ENCODE results near the gene OR52L1. TPM values are rescaled to one million over a fixed set of nuclear protein-coding genes. Genes with fewer than 3 reads are reported as not detected.
"Not testable (repeated sequence)": the region's sequence is repeated elsewhere in the genome, so short reads cannot be mapped to it uniquely, and the experiment has no call there.

Gene OR52L1
- not detected in 2 replicates for total RNA-seq

DNA sequence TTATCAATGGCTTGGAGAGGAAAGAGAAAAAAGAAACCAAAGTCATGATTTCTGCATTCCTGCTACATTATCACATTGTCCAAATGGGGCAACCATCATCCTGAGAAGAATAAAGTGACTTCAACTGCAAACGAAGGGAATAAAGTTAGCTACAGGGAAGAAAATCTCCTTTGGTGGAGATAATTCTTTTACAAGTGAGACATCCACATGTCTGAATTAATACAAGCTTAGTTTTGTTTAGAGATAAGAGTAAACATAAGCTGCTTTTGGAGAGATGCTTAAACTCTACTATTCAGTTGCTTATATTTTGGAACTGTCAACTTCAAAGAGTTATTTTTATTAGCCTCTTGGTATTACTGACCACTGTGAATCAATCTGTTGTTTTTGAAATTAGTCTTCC, at the start of gene OR52L1:
Gene OR52L1, minus strand, starts transcription at position 101 of the 400 bp plus-strand sequence. Its CDS starts 55 bp downstream, at position 46.
- DNase-seq (ENCODE audit: low read depth in 2 of 2) = no peak

DNA sequence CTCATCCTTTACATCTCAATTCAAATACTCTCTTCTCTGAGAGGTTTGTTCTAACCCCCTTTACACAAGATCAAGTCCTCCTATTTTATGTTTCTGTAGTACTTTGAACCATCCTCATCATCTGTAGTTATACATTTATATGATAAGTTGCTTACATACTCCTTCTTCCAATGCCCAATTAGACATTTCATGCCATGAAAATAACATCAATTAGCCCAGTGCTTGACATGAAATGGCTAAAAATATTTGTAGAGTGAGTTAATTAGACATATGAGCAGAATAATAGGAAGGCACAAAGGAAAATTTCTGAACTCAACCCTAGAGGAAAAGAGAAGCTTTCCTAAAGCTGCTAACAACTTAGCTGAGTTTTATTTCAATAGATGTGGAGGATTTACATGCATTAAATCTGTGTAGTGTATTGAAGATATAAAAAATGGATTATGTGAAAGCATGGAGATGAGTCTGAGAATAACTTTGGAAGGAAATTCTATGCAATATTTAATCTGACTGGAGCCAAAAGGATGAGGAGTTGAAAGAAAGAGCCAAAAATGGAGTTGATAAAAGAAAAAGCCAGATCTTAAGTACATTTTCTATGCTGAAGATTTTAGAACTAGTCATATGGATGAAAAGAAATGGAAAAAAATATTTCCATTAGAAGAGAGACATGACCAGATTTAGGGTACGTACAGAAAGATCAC, 44.1 kb upstream of the OR52L1 start, which contains the start of gene OR56A1:
Gene OR56A1, minus strand, starts transcription at position 51 of the 698 bp plus-strand sequence. CDS start 3,066 bp downstream, outside the sequence.
- no peak for DNase-seq (ENCODE audit: low read depth in 2 of 2)

DNA sequence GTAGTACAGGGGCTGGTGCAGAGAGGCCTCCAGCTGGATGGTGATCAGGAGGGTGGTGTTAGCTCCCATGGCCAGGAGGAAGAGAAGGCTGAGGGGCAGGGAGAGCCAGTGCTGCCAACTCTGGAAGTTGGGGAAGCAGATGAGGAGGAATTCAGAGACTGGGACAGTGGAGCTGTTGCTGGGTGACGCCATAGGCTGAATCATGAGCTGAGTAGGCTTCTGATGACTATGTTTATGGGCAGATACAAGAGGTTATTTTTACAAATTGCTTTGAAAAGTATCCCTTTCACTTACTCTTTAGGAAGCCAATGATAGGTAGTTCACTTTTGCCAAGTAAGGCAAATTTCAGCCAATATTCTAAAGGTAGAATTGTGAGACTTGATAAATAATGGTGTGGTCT, 40.7 kb upstream of the OR52L1 start:
- DNase-seq (ENCODE audit: low read depth in 2 of 2) = no peak

DNA sequence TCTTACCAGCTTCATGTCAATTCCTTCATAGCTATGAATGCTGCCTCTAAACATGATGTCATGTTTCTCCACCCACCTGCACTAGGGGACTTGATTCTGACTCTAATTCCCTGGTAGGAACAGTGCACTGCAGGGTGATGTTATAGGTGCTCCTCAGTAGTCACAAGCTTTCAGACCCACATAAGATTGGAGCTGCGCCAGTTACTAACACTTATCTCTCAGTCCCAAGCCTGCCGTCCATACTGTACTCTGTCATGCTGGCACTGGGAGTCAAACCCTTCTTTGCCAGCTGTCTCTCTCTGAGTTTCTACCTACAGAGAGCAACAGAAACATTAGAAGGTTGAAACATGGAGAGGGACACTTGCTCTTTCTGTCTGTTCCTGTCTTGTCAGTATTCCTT, 38.3 kb upstream of the OR52L1 start:
- no peak for DNase-seq (ENCODE audit: low read depth in 2 of 2)

DNA sequence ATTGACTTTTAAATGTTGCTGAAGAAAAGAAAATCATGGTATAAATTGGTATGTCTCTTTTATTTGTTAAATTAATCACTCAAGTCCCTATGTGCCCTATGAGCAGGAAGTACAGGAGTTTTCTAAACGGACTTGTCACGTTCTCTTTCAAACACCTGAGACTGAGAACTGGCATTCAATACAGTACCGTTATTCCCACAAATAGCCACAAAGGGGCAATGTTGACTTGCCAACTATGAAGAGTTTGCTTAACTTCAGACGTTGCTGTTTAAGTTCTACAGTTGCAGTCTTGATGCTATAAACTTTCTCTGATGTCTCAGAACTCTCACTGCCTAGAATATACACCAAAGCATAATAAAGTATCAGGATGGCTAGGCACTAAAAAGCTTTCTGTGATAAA, 36.2 kb upstream of the OR52L1 start:
- DNase-seq (ENCODE audit: low read depth in 2 of 2) = peak; percentile 15 to 60

DNA sequence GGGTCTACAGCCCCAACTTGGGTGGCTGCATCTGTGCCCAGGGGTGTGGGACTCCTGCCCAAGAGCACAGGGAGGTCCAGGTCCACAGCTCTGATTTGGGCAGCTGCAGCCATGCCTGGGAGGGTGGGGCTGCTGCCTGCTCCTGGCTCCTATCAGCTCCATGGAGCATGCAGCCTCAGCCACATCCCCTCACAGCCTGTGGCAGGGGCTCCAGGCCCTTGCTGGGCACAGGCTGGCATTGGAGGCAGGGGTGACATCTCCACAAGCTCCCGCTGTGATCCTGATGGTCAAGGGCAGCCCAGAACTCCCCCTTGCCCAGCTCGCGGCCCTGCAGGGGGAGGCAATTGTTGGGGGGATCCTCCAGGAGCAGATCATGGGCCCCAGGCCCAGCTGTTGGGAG, 26.3 kb upstream of the OR52L1 start:
- DNase-seq (ENCODE audit: low read depth in 2 of 2) = no peak

DNA sequence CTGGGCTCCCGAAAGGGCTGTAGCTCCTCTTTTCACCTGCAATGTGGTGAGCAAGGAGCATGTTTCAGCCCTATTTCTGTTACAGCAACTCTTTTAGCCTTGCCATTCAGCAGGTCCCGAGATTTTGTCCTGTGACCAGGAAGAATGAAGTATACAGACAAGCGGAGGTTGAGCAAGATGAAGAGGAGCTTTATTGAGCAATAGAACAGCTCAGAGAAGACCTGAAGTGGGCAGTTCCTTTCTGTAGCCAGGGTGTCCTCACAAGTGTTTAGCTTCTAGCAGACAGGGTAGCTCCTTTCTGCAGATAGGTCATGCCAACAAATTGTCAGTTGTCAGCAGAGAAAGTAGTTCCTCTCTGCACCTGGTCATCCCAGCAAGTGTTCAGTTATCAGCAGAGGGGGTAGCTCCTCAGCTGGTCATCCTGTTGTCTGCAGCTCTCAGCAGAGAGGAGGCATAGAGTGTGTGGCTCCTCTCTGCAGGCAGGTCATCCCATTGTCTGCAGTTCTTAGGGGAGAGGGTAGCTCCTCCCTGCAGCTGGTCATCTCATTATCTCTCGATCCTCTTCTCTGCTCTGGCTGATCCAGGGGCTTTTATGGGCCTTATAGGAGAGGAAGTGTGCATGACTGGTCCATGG, 25.4 kb upstream of the OR52L1 start:
- DNase-seq (ENCODE audit: low read depth in 2 of 2) = no peak

DNA sequence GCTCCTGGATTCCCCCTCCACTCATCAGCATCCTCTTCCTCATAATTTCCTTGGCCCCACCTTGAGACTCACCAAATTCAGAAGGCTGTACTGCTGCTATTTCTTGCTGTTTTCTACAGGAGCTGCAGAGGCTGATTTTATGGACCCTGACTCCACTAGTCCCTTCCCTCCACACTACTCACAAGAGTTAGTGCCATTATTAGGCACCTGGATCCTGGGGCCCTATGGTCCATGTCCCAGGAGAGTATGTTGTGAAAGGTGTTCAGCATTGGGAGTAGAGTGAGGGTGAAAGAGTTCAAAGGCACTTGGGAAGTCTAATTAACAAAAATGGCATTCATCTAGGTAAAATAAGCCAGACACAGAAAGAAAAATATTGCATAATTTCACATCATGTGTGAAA, 20.1 kb upstream of the OR52L1 start, which contains the start of gene OR56A4:
Gene OR56A4, minus strand, starts transcription at position 101 of the 400 bp plus-strand sequence. CDS start 3,954 bp downstream, outside the sequence.
- no peak for DNase-seq (ENCODE audit: low read depth in 2 of 2)

DNA sequence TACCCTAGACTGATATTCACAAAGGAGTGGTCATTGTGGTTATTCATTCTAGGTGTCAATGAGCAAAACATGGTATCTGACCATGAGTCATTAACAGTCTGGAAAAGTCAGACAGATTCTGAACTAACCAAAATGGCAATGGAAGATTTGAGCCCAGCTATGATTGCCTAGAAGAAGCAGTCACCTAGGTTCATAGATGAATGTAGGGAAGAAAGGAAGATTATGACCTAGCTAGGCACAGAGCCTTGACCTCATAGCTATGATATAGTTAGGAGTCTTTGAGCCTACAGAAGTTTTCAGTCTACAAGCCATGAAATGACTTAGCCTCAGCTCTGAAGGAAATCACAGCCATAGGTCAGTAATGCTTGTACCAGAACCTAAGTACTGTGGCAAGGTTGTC, 19.6 kb upstream of the OR52L1 start:
- no peak for DNase-seq (ENCODE audit: low read depth in 2 of 2)

DNA sequence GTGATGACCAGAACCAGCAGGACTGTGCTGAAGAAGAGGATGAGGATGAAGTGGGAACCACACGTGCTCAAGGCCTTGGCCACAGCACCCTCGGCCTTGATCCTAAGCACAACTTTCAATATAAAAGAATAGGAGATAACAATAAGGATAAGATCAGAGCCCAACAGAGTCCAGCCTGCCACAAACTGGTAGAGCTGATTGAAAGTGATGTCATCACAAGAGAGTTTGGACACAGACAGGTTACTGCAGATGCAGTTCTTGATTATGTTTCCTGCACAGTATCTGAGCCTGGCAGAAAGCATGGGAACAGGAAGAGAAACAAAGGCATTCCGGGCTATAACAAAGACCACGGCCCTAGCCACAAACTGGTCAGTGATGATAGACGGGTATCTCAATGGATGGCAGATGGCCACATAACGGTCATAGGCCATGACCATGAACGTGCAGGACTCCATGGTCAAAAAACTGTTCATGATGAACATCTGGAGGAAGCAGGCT, 15.5 kb upstream of the OR52L1 start:
- DNase-seq (ENCODE audit: low read depth in 2 of 2) = peak; percentile 29 to 34

DNA sequence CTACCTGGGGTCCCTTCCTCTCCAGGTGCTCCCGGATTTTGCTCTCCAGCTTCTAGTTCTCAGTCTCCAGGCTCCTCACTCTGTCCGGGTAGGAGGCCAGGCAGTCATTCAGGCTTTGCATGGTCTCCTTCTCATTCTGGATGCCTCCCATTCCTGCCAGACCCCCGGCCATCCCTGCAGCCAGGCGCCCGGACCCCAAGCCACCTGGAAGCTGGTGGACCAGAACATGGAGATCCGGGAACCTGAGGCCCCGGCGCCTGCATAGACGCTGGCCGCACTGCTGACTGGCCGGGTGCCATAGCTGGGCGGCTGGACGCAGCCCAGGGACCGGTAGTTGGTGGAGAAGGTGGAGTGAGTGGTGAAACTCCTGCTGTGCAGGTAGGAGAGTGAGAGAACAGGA, 8.0 kb upstream of the OR52L1 start:
- no peak for DNase-seq (ENCODE audit: low read depth in 2 of 2)

DNA sequence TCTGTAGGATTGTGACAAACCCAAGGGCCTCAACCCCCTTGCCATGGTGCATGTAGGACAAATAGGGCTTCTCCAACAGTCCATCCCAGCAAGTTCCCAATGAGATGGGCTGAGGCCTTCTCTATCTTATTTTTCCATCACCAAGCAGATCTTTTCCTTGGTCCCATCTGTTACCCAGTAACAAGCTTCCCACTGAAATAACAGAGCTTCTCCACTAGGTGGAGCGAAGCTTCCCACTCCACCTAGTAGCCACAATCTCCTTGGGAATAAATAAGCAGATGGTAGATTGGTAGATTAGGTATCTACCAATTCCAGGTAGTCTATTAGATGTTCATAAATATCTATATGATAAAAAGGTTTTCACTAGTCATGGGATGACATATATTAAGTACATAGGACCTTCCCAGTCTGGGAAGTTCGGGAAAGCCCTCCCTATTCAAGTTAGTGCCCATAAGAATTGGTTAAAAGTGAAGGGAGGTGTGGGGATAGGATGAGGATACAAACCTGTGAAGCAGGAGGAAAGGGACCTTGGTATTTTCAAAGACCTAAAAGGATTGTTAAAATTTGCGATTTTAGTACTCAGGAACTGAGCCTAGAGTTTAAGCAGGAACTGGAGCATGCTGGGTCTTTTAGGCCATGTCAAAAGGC, 5.9 kb upstream of the OR52L1 start:
- peak in 1 of 2 donors; percentile 33 for DNase-seq (ENCODE audit: low read depth in 2 of 2)

DNA sequence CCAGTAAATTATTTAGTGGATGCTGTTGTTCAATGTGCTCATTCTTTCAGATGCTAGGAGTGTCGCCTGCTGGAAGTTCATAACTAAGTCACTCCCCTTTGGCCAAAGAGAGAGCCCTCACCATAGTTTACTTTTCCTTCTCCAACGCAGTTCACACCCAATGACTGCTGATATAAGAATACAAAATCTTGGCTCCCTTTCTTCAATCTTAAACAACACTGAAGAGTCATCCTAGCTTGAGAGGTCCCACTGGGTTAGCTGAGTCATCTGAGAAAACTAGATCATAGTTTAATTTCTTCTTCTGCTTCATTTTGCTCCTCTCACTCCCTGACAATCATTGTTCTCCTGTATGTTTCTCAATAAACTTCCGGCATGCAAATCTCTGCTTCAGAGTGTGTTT, 5.4 kb upstream of the OR52L1 start:
- no peak for DNase-seq (ENCODE audit: low read depth in 2 of 2)

DNA sequence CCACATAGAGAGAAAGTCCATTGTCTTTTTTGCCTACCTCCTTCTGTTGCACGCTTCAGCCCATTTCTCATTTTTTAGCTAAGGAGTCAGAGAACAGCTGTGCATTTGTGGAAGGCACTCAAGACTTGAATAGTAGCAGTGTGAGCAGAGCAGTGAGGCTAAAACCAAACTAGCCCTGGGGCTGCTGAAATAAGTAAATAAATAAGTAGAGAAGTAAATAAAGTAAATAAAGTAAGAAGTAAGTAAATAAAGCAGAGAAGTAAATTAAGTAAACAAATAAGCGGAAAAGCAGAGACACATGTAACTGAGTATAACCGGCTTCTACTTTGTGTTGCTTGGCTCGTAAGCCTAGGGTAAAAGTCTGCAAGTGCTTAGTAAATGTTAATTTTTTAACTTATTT, 2.4 kb upstream of the OR52L1 start:
- DNase-seq (ENCODE audit: low read depth in 2 of 2) = no peak

DNA sequence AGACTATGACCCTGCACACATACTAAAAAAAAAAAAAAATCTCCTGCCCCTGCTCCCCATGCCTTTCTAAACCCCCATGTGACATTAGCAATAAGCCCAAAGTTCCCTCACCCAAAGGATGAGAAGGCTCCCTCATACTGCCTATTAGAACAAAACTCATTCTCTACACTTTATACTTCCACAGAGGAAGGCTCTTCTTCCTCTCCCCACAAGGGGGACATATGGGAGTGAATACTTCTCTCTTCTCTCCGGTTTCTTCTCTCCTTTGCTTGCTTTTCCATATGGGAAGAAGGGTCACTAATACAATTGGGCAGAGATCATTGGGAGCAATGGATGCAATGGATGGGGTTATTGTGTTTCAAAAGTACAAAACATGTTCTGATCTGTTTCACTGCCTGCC, 3.3 kb downstream of the OR52L1 start:
- DNase-seq (ENCODE audit: low read depth in 2 of 2) = no peak

DNA sequence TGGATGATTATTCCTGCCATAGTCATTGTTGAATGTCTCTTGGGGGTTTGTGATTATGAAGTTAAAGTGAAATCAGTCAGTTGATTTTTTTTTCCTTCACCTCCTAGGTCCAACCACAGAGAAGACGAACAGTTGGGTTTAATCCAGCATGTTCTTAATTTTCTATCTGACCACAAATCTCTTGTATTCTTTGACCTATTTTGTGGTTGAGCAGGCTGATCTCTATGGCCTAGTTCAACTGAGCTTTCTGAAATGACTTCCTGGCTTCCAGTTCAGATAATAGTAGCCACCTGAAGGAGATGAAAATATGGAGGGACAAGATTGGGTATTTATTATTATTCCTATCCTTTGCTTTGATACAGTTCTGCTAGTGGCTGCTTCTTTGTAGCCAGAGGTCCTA, 13.3 kb downstream of the OR52L1 start:
- no peak for DNase-seq (ENCODE audit: low read depth in 2 of 2)

DNA sequence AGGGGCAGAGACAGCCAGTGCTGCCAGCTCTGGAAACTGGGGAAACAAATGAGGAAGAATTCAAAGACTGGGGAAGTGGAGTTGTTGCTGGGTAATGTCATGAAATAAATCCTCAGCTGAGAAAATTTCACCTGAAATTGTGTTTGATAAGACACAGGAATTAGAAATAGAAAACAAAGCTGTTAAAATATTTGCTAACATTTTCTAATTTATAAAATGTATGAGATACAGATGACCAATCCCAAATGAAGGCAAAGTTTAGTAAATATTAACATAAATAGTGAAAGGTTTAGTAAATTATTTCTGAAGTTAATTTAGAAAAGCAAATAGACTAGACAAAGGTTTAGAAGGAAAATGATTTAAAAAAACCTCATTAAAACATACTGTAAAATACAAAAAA, 18.4 kb downstream of the OR52L1 start, which contains the start of gene OR56A5:
Gene OR56A5, minus strand, starts transcription at position 101 of the 400 bp plus-strand sequence. Its CDS starts 0 bp downstream, at position 101.
- no peak for DNase-seq (ENCODE audit: low read depth in 2 of 2)

DNA sequence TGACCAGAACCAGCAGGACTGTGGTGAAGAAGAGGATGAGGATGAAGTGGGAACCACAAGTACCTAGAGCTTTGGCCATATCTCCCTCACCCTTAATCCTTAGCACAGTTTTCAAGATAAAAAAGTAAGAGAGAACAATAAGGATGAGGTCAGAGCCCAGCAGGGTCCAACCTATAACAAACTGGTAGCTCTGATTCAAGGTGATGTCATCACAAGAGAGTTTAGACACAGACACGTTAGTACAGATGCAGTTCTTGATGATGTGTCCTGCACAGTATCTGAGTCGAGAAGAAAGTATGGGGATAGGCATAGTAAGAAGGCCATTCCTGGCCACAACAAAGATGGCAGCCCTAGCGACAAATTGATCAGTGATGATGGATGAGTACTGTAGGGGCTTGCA, 19.1 kb downstream of the OR52L1 start:
- no peak for DNase-seq (ENCODE audit: low read depth in 2 of 2)

DNA sequence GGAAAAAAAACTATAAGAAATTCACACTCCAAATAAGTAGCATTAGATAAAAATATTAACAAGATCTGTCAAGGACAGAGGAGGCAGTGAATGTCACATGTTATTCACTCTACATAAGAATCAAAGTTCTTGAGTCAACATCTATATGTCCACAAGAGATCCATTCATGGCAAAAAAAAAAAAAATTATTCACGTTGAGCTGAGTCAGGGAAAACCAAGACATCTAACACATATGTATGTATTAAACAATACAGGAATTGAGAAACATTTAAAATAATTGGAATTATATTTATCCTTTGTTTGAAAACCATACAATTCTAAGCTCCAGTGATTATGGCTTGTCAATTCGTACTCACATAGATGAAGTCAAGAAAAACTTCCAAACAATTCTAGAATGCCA, 19.8 kb downstream of the OR52L1 start:
- no peak for DNase-seq (ENCODE audit: low read depth in 2 of 2)

DNA sequence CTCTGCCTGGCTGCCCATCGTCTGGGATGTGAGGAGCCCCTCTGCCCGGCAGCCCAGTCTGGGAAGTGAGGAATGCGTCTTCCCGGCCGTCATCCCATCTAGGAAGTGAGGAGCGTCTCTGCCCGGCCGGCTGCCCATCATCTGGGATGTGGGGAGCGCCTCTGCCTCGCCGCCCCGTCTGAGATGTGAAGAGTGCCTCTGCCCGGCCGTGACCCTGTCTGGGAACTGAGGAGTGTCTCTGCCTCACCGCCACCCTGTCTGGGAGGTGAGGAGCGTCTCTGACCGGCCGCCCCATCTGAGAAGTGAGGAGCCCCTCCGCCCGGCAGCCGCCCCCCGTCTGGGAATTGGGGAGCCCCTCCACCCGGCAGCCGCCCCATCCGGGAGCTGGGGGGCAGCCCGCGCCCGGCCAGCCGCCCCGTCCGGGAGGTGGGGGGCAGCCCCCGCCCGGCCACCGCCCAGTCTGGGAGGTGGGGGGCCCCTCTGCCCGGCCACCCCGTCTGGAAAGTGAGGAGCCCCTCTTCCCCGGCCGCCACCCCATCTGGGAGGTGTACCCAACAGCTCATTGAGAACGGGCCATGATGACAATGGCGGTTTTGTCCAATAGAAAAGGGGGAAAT, 26.0 kb downstream of the OR52L1 start:
- not testable (repeated sequence) for DNase-seq (ENCODE audit: low read depth in 2 of 2)

DNA sequence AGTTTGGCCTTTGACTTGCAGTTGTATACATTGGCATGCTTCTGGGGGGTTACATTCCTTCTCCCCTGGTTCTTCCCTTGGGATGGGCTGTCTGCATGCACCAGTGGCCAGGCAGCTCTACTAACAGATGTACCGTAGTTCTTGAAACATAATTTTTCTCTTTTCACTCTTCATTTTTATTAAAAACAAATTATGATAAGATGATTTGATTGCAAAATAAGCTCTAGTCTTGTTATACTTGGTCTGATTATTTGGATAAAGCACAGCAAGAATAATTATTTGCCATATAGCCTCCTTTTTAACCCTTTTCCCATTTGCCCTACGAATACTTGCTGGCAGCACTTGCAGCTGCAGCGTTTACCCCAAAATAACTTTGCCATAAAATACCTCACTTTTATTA, 31.2 kb downstream of the OR52L1 start:
- no peak for DNase-seq (ENCODE audit: low read depth in 2 of 2)

DNA sequence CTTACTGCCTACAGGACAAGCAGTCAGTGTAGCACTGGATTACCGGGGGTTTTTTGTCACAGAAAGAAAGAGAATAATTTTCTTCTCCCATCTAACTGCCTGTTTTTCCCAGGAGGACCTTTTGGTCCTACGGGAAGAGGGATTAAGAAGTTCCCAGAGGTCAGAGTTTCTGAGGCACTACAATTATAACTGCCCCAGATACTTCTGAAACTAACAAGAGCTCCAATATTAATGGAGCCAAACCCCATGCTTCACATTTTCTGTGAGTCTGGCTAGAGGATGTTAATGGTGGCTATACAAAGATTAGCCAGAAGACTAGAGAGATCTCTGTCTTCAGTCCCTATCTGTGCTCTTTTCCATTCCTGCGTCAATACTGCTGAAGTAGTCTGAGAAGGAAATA, 44.8 kb downstream of the OR52L1 start, which contains the start of gene OR56A3:
Gene OR56A3, plus strand, starts transcription at position 301 of the 400 bp plus-strand sequence. CDS start 5,096 bp downstream, outside the sequence.
- DNase-seq (ENCODE audit: low read depth in 2 of 2) = no peak

Data from dermis microvascular lymphatic vessel endothelial cell (primary cell).